ENCODE measurements around the gene TIMM13. TPM values are rescaled to one million over a fixed set of nuclear protein-coding genes. Genes with fewer than 3 reads are reported as not detected.

Gene TIMM13
- total RNA-seq, 3 donors from 2014 or later: 273 to 326 (median 286) TPM

DNA sequence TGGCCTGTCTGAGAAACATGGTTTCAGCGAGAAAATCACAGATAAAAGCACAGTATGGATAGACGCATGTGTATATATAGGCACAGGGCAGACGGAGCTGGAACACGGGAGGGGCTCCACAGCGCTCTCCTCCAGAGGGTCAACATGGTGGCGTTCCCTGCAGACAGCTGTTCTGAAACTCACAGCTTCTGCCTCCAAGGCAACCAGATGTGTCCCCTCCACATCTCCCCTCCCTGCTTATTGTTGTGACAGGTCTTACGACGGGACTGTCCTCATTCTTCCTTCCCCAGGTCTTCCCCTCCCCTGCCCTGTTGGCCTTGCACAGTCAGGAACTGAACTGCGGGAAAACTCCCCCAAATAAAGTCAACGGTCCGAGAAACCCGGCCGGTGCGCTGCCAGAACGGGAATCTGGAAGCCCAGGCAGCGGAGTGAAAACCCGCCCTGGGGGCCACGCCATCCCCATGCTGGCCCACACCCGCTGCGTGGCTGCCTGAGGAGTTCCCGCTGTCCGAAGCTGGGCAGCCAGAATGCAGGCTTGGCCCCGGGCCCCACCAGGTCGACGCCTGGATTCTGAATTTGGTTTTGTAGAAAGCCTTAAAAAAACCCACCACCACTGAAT, 2.6 kb upstream of the TIMM13 start:
- Mint-ChIP-seq H3K4me1 (ENCODE audit: low read depth) (peaks cover 10% of the 10 kb centered on the region), H3K27me3 (ENCODE audit: low read depth) (no peaks in the 10 kb centered on the region), H3K4me3 (no peak overlapping the region), H3K9me3 (no peaks in the 10 kb centered on the region), H3K36me3 (ENCODE audit: insufficient read depth) (peaks cover 8% of the 10 kb centered on the region)
- no peak for ATAC-seq
- no peak for DNase-seq

DNA sequence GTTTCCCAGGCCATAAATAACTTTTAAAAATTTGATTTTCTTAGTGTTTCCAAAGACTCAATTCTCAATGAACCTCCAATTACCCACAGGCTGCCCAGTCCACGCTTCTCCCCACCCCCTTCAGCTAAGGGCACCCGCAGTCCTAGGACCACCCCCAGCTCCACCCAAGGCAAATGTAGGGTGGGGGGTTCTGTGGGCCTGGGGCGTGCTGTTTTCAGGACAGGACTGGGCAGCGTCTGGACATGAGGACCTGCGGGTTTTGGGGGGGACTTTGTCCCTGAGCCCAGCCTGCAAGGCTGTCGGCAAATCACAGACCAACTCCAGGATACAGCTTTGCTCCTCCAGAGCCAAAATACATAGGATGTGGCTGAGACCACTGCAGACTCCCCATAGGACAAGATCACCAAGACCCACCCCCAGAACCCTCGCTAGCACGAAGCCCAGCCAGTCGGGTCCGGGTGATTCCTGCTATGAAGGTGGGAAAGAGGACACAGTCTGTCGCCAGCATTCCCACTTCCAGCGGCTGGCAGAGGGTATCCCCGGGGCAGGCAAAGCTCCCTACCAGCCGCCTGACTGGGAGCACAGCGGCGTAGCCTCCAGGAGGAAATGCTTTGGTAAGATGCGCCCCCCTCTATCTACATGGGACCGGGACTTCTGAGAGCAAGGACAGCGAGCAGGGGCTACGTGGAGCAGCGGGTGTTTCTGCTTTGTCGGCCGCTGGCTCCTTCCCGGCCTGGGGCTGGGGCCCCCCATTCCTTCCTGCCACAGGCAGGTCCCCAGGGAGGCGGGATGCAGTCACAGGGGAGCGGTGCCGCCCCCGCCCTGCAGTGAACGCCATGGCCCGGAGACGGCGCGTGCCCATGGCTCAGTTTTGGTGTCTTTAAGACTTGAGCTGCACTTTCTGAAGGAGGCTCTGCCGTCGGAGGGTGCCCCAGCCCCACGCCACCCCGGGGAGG, 1.6 kb upstream of the TIMM13 start:
- H3K4me3 Mint-ChIP-seq: no peak overlapping the region
- peaks cover 6% of the 10 kb centered on the region for H3K36me3 Mint-ChIP-seq (ENCODE audit: insufficient read depth)
- no peak for DNase-seq
- no peaks in the 10 kb centered on the region for H3K9me3 Mint-ChIP-seq
- H3K4me1 Mint-ChIP-seq (ENCODE audit: low read depth): peaks cover 10% of the 10 kb centered on the region
- H3K27me3 Mint-ChIP-seq (ENCODE audit: low read depth): no peaks in the 10 kb centered on the region
- no peak for ATAC-seq

DNA sequence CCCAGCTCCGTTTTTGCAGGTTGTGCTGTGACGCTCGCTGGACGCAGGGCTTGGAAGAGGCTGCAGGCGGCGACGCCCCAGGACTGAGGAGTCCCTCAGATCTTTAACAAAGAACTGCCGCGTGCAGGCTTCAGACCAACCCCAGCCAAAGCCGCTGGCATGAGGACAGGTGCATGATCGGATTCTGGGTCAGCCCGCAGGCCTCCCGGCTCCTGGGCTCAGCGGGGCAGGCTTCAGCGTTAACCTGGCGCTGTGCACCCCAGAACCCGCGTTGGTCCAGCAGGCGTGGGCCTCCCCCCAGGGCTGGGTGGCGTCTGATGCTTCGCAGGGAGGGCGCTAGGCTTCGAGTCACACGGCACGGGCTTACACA, 920 bp upstream of the TIMM13 start:
- ATAC-seq: no peak
- Mint-ChIP-seq H3K36me3 (ENCODE audit: insufficient read depth) (peaks cover 6% of the 10 kb centered on the region), H3K4me3 (peak overlapping the region; percentile 94), H3K4me1 (ENCODE audit: low read depth) (peaks cover 10% of the 10 kb centered on the region), H3K27me3 (ENCODE audit: low read depth) (no peaks in the 10 kb centered on the region), H3K9me3 (no peaks in the 10 kb centered on the region)
- DNase-seq: no peak

DNA sequence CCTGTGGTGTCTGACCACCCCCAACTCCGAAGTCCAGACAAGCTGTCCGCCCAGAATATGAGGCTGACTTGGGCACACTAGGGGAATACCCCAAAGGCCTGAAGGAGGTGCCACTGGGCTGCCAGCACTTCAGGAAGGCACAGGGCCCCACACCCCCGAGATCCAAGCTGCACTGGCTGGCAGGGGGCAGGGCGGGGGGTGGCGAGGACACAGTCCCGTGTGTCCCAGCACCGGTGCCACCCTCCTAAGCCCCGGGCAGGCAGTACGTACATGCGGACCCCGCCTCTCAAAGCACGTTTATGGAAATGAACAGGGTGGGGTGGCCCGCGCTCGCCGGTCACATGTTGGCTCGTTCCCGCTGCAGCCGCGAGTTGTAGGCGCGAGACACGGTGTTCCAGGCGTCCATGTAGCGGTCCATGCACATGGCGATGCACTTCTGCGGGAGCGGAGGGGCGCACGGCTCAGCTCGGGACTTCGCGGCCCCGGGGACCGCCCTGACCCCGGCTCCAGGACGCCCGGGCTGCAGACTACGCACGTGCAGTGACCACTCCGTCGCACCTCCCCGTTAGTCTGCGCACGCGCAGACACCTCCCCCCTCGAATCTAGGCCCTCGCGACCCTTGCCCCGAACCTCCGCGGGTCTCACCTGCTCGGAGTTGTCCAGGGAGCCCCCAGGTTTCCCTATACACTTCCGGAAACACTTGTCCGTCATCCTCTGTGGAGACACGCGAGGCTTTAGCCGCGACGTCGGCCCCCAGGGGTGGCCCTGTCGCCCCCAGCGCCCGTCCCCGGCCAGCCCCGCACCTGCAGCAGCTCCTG, 566 bp downstream of the TIMM13 start:
- no peaks in the 10 kb centered on the region for H3K9me3 Mint-ChIP-seq
- peak overlapping the region; percentile 94 for H3K4me3 Mint-ChIP-seq
- H3K36me3 Mint-ChIP-seq (ENCODE audit: insufficient read depth): peaks cover 6% of the 10 kb centered on the region
- ATAC-seq: peak; percentile 13 to 33
- peaks cover 10% of the 10 kb centered on the region for H3K4me1 Mint-ChIP-seq (ENCODE audit: low read depth)
- DNase-seq: peak; percentile 45
- no peaks in the 10 kb centered on the region for H3K27me3 Mint-ChIP-seq (ENCODE audit: low read depth)

DNA sequence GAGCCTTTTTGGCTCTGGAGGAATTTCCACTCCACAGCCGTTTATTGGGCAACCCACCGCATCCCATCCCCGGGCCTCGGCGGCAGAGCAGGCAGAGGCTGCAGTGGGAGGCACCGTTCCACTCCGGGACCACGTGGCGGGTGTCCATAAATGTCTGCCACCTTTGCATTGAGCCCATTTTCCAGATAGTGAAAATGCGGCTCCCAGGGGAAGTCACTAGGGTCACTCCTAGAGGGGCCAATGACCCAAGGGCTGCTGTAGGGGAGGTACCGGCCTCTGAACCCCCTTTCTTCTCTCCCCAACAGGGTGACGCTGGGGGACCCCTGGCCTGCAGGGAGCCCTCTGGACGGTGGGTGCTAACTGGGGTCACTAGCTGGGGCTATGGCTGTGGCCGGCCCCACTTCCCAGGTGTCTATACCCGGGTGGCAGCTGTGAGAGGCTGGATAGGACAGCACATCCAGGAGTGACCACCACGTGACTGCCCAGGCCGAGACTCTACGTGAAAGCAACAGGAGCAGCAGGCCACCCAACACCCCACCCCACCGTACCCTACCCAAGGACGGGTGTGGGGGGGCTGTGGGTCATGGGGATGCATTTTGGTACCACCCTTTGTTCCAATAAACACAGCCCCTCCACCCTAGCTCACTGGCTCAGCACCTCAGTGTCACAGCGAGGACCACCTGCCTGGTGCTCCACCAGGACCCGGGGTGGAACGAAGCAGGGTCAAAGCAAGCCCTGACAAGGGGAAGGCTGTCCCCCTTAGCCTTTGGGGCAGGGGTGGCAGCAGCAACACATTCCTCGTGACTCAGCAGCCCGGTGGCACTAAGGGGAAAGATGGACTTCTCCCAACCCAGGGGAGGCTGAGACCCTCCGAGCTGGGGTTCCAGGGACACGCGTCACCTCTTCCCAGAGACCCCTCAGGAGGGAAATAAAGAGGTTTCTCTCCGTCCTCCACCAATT, 1.5 kb downstream of the TIMM13 start:
- no peak for DNase-seq
- H3K27me3 Mint-ChIP-seq (ENCODE audit: low read depth): no peaks in the 10 kb centered on the region
- ATAC-seq: no peak
- no peaks in the 10 kb centered on the region for H3K9me3 Mint-ChIP-seq
- H3K36me3 Mint-ChIP-seq (ENCODE audit: insufficient read depth): peaks cover 3% of the 10 kb centered on the region
- peaks cover 10% of the 10 kb centered on the region for H3K4me1 Mint-ChIP-seq (ENCODE audit: low read depth)
- H3K4me3 Mint-ChIP-seq: peak overlapping the region; percentile 94

DNA sequence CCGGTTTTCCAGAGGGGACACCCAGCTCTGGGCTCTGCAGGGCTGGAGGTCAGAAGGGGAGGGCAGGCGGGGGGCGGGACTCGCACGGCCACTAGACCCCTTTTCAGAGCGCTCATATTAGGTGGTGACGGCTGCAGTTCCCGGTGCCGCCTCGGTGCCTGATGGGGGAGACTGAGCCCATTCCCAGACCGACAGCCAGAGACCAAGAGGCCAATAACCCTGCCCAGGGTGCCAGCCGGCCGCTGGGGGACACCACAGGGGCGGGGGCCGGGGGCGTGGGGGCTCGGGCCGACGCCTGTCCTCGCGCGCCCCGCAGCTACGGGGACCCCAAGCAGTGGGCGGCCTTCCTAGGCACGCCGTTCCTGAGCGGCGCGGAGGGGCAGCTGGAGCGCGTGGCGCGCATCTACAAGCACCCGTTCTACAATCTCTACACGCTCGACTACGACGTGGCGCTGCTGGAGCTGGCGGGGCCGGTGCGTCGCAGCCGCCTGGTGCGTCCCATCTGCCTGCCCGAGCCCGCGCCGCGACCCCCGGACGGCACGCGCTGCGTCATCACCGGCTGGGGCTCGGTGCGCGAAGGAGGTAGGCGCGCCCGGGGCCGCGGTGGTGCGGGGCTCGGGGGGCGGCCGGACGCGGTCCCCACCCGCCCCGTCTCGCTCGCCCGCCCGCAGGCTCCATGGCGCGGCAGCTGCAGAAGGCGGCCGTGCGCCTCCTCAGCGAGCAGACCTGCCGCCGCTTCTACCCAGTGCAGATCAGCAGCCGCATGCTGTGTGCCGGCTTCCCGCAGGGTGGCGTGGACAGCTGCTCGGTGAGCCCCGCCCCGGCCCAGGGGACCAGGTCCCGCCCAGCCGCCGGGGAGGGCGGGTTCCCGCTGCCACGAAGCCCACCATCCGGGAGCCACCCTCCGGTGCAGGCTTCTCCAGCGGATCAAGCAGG, 2.4 kb downstream of the TIMM13 start:
- Mint-ChIP-seq H3K4me3 (no peak overlapping the region), H3K9me3 (no peaks in the 10 kb centered on the region), H3K36me3 (ENCODE audit: insufficient read depth) (peaks cover 3% of the 10 kb centered on the region), H3K27me3 (ENCODE audit: low read depth) (no peaks in the 10 kb centered on the region), H3K4me1 (ENCODE audit: low read depth) (peaks cover 10% of the 10 kb centered on the region)
- no peak for ATAC-seq
- DNase-seq: no peak

DNA sequence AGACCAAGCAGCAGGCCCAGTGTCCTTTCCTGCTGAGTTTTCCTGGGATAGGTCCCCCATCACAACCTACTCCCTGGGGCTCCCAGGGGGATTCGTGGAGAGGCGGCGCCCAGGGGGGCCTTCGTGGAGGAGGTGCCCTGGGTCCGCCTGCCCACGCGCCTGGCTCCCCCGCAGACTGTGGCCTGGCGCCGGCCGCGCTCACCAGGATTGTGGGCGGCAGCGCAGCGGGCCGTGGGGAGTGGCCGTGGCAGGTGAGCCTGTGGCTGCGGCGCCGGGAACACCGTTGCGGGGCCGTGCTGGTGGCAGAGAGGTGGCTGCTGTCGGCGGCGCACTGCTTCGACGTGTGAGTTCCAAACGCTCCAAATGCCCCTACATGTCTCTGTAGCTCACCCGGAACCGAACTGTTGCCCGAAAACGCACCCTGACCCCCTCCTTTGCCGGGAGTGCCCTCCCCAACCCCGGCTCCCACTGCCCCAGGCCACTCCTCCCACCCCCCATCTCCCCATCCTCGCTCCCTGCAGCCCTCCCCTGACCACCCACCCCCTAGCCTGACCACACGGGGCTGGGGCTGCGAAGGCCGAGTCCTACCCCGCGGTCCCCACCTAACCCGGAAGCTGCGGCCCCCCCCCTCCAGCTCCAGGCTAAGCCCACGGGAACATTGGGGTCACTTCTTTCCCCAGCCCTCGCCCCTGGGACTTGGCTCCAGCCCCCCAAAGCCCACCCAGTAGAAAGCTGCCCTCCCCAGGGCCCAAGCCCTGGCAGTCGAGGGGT, 3.3 kb downstream of the TIMM13 start:
- H3K4me1 Mint-ChIP-seq (ENCODE audit: low read depth): peaks cover 10% of the 10 kb centered on the region
- DNase-seq (no peak), ATAC-seq (no peak)
- no peak overlapping the region for H3K4me3 Mint-ChIP-seq
- H3K9me3 Mint-ChIP-seq: no peaks in the 10 kb centered on the region
- H3K27me3 Mint-ChIP-seq (ENCODE audit: low read depth): no peaks in the 10 kb centered on the region
- peaks cover 3% of the 10 kb centered on the region for H3K36me3 Mint-ChIP-seq (ENCODE audit: insufficient read depth)

DNA sequence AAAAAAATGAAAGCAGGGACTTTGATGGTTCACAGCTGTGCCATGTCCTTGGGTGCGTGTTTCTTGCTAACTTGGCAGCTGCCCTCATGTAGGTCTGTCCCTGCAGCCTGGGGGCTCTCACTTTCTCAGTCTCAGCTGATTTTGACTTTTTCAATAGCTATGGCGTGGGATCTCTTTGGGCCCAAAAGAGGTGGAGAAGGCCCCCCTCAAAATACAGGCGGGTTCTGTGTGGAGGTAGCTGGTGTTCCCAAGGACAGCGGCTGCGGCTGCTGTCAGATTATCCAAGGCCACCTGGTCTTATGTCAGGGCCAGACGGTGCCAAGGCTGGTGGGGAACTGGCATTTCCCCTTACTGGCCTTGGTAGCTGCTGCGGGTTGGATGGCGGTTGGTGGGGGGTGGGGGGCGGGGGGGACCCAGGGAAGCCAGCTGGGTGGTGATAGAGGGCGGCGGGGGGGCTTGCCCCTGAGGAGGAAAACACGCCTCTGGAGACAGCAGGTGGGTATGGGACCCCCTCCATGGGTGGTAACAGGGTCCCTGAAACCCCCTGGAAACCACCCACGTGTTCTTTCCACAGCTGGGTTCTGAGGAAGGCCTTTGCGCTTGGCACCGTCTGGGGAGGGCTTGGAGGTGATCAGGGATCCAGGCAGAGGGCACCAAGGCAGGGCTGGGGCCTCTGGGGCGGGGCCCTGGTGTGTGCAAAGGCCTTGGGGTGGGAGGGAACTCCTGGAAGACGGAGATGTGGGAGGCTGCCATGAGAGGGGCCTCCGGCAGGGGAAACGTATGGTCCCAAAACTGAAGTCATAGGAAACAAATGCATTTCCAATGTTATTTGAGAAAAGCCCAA, 4.1 kb downstream of the TIMM13 start:
- ATAC-seq (no peak), DNase-seq (no peak)
- no peak overlapping the region for H3K4me3 Mint-ChIP-seq
- H3K4me1 Mint-ChIP-seq (ENCODE audit: low read depth): peaks cover 10% of the 10 kb centered on the region
- H3K27me3 Mint-ChIP-seq (ENCODE audit: low read depth): no peaks in the 10 kb centered on the region
- no peaks in the 10 kb centered on the region for H3K9me3 Mint-ChIP-seq
- peaks cover 3% of the 10 kb centered on the region for H3K36me3 Mint-ChIP-seq (ENCODE audit: insufficient read depth)

DNA sequence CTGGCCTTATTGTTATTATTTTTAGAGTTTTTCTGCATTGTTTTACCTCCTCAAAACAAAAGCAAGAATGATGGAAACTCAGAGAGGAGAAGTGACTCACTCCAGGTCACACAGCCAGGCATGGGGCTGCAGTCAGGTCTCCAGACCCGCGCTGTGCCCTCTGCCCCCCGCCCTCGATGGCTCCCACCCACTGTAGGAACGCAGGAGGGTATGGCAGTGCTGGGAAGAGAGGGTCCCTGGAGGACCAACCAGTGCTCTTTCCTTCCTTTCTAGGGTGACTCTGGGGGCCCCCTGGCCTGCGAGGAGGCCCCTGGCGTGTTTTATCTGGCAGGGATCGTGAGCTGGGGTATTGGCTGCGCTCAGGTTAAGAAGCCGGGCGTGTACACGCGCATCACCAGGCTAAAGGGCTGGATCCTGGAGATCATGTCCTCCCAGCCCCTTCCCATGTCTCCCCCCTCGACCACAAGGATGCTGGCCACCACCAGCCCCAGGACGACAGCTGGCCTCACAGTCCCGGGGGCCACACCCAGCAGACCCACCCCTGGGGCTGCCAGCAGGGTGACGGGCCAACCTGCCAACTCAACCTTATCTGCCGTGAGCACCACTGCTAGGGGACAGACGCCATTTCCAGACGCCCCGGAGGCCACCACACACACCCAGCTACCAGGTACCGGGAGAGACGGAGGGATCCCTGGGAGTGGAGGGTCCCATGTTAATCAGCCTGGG, 5.6 kb downstream of the TIMM13 start:
- Mint-ChIP-seq H3K27me3 (ENCODE audit: low read depth) (no peaks in the 10 kb centered on the region), H3K36me3 (ENCODE audit: insufficient read depth) (peaks cover 3% of the 10 kb centered on the region), H3K9me3 (no peaks in the 10 kb centered on the region), H3K4me3 (no peak overlapping the region), H3K4me1 (ENCODE audit: low read depth) (peaks cover 6% of the 10 kb centered on the region)
- no peak for ATAC-seq
- DNase-seq: no peak

DNA sequence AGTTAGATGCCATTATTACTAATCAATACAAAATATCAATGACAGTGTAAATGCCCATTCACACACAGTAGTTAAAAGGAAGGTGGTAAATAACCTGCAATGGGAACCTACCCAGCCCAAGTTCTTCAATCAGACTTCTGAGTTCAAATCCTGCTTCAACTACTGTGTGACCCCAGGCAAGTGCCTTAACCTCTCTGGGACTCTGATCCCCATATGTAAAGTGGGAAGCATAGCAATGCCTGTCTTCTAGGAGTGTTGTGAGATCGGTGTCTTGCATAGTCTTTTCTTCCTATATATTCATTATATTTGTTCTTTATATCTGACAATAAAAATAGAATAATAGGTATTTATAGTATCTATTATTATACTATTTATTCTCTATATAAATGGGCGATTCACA, 6.9 kb downstream of the TIMM13 start:
- no peak overlapping the region for H3K4me3 Mint-ChIP-seq
- no peak for DNase-seq
- ATAC-seq: no peak
- no peaks in the 10 kb centered on the region for H3K4me1 Mint-ChIP-seq (ENCODE audit: low read depth)
- peaks cover 2% of the 10 kb centered on the region for H3K36me3 Mint-ChIP-seq (ENCODE audit: insufficient read depth)
- no peaks in the 10 kb centered on the region for H3K27me3 Mint-ChIP-seq (ENCODE audit: low read depth)
- H3K9me3 Mint-ChIP-seq: no peaks in the 10 kb centered on the region

DNA sequence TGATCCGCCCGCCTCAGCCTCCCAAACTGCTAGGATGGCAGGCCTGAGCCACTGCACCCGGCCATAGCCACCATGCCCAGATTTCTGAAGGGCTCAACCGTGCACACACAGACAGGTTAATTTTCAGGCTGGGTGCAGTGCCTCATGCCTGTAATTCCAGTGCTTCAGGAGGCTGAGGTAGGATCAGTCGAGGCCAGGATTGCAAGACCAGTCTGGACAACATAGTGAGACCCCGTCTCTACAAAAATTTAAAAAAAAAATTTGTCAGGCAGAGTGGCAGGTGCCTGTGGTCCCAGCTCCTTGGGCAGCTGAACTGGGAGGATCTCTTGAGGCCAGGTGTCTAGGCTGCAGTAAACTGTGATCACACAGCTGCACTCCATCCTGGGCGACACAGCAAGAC, 7.6 kb downstream of the TIMM13 start:
- H3K4me3 Mint-ChIP-seq: no peak overlapping the region
- H3K27me3 Mint-ChIP-seq (ENCODE audit: low read depth): no peaks in the 10 kb centered on the region
- ATAC-seq: no peak
- DNase-seq: no peak
- no peaks in the 10 kb centered on the region for H3K4me1 Mint-ChIP-seq (ENCODE audit: low read depth)
- peaks cover 2% of the 10 kb centered on the region for H3K36me3 Mint-ChIP-seq (ENCODE audit: insufficient read depth)
- H3K9me3 Mint-ChIP-seq: no peaks in the 10 kb centered on the region
